A673 (cell line): ENCODE measurements around the gene IPCEF1. TPM values are rescaled to one million over a fixed set of nuclear protein-coding genes. Genes with fewer than 3 reads are reported as not detected.

Source experiments
- BruUV-seq: library from RNA; stranded (reverse); fragments of 400-500 nt; replicated peaks from 2 replicates; lab custom pipeline; 2021; lab: Mats Ljungman, UMichigan
- CTCF ChIA-PET: fragments of 300-600 bp; sonication (Branson Sonifier 250); formaldehyde crosslinking; loops from one replicate; lab custom pipeline; 2022; ENCODE audit warnings: antibody characterized with exemption; lab: Charles Lee
- POLR2A ChIA-PET: fragments of 300-600 bp; sonication (Branson Sonifier 250); formaldehyde crosslinking; loops from one replicate; lab custom pipeline; 2022; ENCODE audit warnings: antibody characterized with exemption; ENCODE audit not compliant: low non-redundant PET; lab: Charles Lee
- DNase-seq: peaks from one replicate; pipeline ENCODE4 v3.0.0-alpha.2; 2015; ENCODE audit warnings: low spot score
- H3K27ac ChIP-seq: fragments of 200-600 bp; sonication (generic); 2 replicates; pipeline ENCODE4 v1.5.1; 2016; ENCODE audit warnings: mixed run types, low read depth, mild to moderate bottlenecking, mixed read lengths, antibody characterized with exemption, low read length; ENCODE audit not compliant: poor library complexity, severe bottlenecking
- H3K27me3 ChIP-seq: fragments of 200-600 bp; sonication (generic); replicated peaks from 2 replicates; pipeline ENCODE4 v1.6.1; 2017; ENCODE audit warnings: mixed run types, low read depth, mild to moderate bottlenecking, mixed read lengths, antibody characterized with exemption, low read length; ENCODE audit not compliant: insufficient read depth, poor library complexity
- H3K36me3 ChIP-seq: fragments of 200-600 bp; sonication (generic); 2 replicates; pipeline ENCODE4 v1.6.1; 2016; ENCODE audit warnings: mixed run types, mild to moderate bottlenecking, mixed read lengths, antibody characterized with exemption, low read length; ENCODE audit not compliant: insufficient read depth, poor library complexity, severe bottlenecking
- H3K4me1 ChIP-seq: fragments of 200-600 bp; sonication (generic); 2 replicates; pipeline ENCODE4 v1.6.1; 2017; ENCODE audit warnings: mixed run types, mild to moderate bottlenecking, mixed read lengths, antibody characterized with exemption, low read length; ENCODE audit not compliant: insufficient read depth, poor library complexity, severe bottlenecking
- H3K4me3 ChIP-seq: fragments of 200-600 bp; sonication (generic); 2 replicates; pipeline ENCODE4 v1.5.1; 2016; ENCODE audit warnings: low read depth, mixed run types, mild to moderate bottlenecking, mixed read lengths, low read length; ENCODE audit not compliant: poor library complexity, severe bottlenecking
- H3K9me3 ChIP-seq: fragments of 200-600 bp; sonication (generic); 2 replicates; pipeline ENCODE4 v1.6.1; 2016; ENCODE audit warnings: mixed run types, low read depth, mild to moderate bottlenecking, mixed read lengths, antibody characterized with exemption, low read length; ENCODE audit not compliant: poor library complexity, severe bottlenecking
- EZH2 ChIP-seq: fragments of 200-600 bp; sonication (generic); IDR thresholded peaks from 2 replicates; pipeline ENCODE4 v1.6.1; 2017; ENCODE audit warnings: borderline replicate concordance, low read depth, mild to moderate bottlenecking, mixed read lengths, antibody characterized with exemption, low read length; ENCODE audit not compliant: poor library complexity, severe bottlenecking
- intact Hi-C: fragments of 100-400 bp; cut with micrococcal nuclease; formaldehyde crosslinking; loops from one replicate; pipeline ENCODE4 v1.10.0; 2022; ENCODE audit not compliant: unreplicated experiment
- total RNA-seq: library from RNA; stranded (reverse); gene quantifications from 2 replicates; pipeline ENCODE4 v1.2.3, GENCODE V29; 2021
- TF ChIP-seq, protein P1 (sequence below): fragments of 300-800, 200-600 bp; sonication (generic); conservative IDR thresholded peaks from 2 replicates; pipeline ENCODE4 v1.5.1; 2017; ENCODE audit warnings: low read depth, mild to moderate bottlenecking, antibody characterized with exemption, low read length, moderate library complexity, mixed read lengths

The IPCEF1 gene
- total RNA-seq, 1 experiment from 2014 or later, result 1.4 TPM

DNA sequence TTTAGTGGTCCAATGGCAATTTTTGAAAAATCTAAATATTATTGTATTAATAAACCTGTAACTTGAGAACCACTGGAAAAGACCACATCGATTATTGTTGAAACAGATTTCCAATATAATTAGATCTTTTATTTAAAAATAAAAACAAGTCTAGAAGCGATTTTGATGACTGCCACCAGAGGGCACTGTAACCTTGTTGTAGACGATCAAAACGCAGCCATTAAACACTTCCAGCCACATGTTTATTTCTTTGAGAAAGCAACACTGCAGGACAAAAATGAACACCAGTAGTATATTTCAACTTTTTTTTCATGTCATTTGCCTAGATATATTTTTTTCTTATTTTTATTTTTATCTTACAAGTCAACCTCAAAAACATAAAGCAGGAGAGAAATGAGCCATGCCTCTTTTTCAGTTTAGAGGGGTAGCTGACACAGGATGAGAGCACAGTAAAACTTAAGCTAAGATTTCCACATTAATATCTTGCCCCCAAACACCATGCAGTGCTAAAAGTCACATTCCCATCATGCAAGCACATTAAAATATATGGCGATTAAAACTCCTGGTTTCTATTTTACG, 202.1 kb downstream of the IPCEF1 start:
- BruUV-seq, result no TSS peak
- peak; percentile 75 for DNase-seq
- intact Hi-C loops, result loop anchor here (2.0 to 10.0 kb wide), 6 partner anchors 216 to 1020 kb away; partner anchors contain the start of gene CNKSR3
- ChIA-PET POLR2A (no interaction called here), CTCF (interaction anchor here (0.6 to 0.7 kb wide), 3 partner anchors 217 to 418 kb away, joined by 3 to 4 read pairs (median 3); no protein-coding TSS in a partner anchor)
- TF ChIP-seq, protein P1, sequence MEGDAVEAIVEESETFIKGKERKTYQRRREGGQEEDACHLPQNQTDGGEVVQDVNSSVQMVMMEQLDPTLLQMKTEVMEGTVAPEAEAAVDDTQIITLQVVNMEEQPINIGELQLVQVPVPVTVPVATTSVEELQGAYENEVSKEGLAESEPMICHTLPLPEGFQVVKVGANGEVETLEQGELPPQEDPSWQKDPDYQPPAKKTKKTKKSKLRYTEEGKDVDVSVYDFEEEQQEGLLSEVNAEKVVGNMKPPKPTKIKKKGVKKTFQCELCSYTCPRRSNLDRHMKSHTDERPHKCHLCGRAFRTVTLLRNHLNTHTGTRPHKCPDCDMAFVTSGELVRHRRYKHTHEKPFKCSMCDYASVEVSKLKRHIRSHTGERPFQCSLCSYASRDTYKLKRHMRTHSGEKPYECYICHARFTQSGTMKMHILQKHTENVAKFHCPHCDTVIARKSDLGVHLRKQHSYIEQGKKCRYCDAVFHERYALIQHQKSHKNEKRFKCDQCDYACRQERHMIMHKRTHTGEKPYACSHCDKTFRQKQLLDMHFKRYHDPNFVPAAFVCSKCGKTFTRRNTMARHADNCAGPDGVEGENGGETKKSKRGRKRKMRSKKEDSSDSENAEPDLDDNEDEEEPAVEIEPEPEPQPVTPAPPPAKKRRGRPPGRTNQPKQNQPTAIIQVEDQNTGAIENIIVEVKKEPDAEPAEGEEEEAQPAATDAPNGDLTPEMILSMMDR, result peak; percentile 80
- TF ChIP-seq EZH2, result no peak
- Histone ChIP-seq H3K4me3 (no peak overlapping the region), H3K4me1 (peaks cover 7% of the 10 kb centered on the region), H3K36me3 (no peaks in the 10 kb centered on the region), H3K9me3 (no peaks in the 10 kb centered on the region), H3K27ac (no peak overlapping the region), H3K27me3 (no peaks in the 10 kb centered on the region)

DNA sequence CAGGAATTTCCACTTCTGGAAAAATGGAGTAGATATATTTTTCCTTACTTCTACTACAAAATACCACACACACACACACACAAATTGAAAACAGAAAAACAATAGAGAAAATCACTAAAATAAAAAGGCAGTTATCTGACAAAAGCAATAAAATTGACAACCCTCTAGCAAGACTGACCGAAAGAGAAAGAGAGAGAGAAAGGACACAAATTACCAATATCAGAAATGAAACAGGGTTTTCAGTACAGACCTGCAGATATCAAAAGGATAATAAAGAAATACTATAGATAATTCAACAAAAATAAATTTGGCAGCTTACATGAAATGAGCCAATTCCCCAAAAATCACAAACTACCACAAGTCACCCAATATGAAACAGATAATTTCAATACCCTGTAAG, 212.8 kb downstream of the IPCEF1 start:
- no peak overlapping the region for H3K4me3 ChIP-seq
- ChIA-PET POLR2A (no interaction called here), CTCF (no interaction called here)
- TF ChIP-seq EZH2, result no peak
- TF ChIP-seq, protein P1, result no peak
- no peaks in the 10 kb centered on the region for H3K9me3 ChIP-seq
- intact Hi-C loops, result no loop called here
- peaks cover 7% of the 10 kb centered on the region for H3K4me1 ChIP-seq
- no peaks in the 10 kb centered on the region for H3K36me3 ChIP-seq
- H3K27ac ChIP-seq, result no peak overlapping the region
- no TSS peak for BruUV-seq
- DNase-seq, result no peak
- H3K27me3 ChIP-seq, result no peaks in the 10 kb centered on the region

DNA sequence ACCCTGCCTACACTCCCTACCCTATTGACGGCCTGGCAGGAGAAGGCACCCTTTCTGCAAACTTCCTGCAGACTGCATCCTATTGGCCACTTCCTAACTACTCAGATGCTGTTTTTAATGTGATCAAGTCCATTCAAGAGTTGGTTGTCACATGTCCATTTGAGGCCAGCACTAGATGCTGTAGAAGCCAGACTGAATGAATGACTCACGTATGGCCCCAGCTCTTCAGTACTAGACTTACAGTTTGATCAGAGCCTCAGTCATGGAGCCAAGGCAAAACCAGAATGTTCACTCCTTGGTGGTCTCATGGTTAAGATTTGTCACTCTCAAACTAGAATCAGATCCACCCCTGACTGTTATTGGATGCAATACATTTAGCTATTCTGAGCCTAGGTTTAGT, 215.9 kb downstream of the IPCEF1 start:
- ChIA-PET POLR2A (no interaction called here), CTCF (no interaction called here)
- intact Hi-C loops, result no loop called here
- no peak for DNase-seq
- H3K4me1 ChIP-seq, result peaks cover 7% of the 10 kb centered on the region
- H3K9me3 ChIP-seq, result no peaks in the 10 kb centered on the region
- no peak overlapping the region for H3K27ac ChIP-seq
- H3K27me3 ChIP-seq, result no peaks in the 10 kb centered on the region
- H3K4me3 ChIP-seq, result no peak overlapping the region
- no peaks in the 10 kb centered on the region for H3K36me3 ChIP-seq
- BruUV-seq, result no TSS peak
- TF ChIP-seq EZH2, result no peak
- TF ChIP-seq, protein P1, result no peak
